Activated CD8-positive, alpha-beta memory T cell treated with anti-CD3 and anti-CD28 coated beads, Interleukin-2, amount 50 U/mL, for 1 hour (primary cell): ENCODE measurements around the gene DMBX1.
A peak's percentile ranks its signal among the peaks of the same experiment; 100 is the strongest.

Experiments used
- DNase-seq: peaks from one replicate; pipeline ENCODE4 v3.0.0-alpha.2; 2020; ENCODE audit errors: extremely low read depth

The DMBX1 gene

DNA sequence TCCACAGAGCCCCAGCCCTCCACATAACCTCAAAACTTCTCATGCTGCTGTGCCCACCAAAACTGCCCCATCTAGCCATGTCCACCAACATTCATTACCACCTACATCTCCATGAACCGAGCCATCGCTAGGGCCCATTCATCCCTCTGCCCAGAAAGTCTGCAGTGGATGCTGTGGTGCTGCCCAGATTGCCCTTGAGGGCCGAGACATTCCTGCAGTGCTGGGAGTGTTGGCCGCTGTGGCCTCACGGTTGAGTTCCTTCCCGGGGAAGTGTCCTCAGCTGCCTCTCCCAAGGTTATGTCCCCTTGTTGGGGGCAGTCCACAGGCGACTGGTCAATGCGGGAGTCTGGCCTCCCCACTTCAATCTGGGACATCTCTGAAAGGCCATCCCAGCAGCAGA, 30.3 kb upstream of the DMBX1 start:
- no peak for DNase-seq

DNA sequence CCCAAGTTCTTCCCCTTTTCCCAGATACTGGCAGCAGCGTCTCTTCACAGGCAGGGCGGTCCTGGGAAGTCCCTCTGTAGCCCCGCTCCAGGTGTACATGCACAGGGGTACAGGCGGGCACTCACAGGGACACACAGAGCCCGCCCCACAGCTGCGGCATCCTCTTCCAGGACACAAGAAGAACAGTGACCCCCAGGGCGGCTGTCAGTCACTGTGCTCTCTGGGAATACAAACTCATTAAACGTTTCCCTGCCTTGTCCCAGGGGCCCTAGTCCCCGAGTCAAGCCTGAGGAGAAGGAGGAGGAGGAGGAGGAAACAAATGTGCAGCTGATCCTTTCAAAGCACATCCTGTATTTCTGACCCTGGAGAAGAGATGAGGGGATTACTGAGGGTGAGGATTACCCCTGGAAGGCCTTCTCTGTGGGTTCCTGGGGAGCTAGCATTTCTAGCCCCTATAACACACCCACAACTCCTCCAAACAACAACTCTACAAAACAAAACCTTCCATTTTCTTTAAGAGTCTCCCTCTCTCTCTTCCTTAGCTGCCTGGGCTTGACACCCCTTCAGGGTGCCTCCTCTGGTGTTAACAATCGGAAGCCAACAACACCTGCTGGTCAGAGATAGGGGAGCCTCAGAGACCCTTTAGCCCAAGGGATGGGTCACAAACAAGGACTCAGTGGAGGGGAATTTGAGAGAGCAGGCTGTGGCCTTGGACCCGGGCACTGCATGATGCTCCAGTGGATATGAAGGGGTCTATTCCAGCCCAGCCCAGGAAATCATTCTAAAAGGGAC, 28.4 kb upstream of the DMBX1 start:
- DNase-seq: no peak

DNA sequence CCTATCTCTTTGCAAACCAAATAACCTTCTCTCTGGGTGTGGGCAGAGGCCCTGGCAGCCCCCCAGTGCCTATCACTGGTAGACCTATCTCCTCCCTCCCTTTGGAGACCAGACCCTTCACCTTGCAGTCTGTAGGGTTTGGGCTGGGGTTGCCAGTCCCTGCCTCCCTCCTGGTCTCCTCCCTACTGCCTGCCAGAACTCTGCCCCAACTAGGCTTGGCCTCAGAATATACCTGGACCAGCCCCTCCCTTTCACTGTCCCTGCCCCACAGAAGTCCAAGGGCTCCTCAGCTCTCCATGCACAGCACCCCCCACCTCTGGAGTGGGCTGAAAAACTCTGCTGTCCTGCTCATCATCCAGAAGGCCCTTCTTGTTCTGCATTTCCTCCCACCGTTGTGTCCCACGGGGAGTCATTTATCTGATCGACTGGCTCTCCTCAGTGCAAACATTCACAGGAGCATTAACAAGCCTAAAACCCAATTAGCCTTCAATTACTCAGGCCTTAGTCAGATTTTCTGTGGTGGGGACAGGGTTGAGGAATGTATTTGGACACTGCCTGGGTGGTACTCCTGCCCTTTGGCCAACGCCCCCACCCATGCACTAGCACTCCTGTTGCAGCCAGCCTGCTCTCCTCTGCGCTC, 27.7 kb upstream of the DMBX1 start:
- no peak for DNase-seq

DNA sequence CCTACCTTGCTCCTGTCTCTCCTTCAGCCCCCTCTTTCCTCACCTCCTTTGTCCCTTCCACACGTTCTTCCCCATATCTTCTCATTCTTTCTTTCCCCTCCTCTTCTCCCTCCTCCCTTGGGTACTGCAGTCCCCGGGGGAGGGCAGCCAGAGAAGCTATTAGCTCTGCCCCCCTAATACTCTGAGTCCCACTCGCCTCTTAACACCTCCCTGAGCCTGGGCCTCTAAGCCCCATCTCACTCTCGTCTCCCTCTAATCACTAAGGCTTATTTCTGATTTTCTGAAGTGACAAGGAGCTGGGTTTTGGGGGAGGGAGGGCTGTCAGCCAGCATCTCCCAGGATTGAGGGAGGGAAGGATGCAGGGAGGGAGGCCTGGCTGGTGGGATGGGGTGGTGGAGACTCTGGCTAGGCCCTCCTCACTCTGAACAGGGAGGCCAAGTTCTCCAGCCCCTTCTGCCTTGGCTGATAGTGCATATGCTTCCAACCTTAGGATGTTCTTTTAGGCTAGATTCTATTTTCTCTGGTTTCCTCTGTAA, 25.6 kb upstream of the DMBX1 start:
- DNase-seq: no peak

DNA sequence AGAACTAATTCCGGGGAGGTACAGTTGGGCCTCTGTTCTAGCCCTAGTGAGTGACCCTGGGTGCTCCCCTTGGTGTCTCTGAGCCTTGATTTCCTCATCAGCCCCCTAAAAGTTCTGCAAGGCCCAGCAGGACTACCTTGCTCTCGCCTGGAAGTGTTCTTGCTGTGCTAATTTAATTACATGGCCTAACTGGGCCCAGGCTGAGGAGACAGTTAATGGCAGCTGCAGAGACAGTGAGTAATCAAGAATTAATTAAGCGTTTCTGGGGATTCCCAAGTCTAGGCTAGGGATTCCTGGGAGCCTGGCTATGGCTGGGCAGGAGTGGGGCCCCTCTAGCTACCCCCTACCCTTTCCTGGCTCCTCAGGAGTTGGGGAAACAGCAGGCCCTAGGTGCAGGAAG, 24.7 kb upstream of the DMBX1 start:
- no peak for DNase-seq

DNA sequence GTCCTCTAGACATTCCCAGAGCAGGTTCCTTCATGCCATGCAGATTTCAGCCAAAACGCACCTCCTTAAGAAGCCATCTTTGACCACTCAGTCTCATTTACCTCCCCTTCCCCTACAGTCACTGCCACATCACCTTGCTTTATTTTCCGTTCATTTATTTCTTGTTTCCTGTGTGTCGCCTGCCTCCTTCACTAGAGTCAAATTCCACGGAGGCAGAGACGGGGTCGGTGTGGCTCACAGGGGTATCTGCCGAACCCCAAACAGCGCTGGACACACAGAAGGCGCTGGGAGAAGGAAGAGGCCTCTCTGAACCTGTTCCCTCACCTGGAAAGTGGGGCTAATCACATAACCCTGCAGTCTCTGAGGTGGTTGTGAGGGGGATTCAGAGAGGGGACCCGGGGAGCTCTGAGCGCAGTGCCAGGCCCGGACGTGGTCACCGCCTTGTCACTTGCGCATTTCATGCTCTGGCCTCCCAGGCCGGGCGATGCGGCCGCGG, 23.6 kb upstream of the DMBX1 start:
- no peak for DNase-seq

DNA sequence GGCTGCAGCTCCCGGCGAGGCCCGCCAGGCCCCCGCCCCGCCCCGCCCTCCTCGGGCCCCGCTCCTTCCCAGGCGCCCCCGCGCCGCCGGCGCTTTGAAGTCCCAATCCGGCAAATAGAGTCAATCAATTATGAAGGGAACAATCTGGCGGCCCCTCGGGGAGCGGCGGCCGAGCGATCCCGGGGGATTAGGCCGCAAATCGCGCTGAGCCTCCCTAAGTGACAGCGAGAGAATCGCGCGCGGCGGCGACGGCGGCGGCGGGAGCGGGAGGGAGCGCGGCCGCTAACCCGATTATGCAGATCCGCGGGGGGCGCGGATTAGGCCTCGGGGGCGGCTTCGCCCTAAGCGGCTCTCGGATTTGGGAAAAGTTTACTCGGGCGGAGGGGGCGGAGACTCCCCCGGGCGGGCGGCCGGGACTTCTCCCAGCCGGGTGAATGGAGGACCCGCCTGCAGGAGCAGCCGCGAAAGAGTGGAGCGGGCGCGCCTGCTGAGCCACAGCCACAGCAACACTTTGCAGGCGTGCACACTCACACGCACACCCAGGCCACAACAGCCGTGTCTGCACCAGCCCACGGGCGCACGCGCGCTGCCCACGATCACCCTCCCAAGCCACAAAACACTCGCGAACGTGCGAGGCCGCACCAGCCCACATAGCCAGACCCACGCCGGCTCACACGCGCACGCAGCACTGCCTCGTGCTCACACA, 23.0 kb upstream of the DMBX1 start:
- no peak for DNase-seq

DNA sequence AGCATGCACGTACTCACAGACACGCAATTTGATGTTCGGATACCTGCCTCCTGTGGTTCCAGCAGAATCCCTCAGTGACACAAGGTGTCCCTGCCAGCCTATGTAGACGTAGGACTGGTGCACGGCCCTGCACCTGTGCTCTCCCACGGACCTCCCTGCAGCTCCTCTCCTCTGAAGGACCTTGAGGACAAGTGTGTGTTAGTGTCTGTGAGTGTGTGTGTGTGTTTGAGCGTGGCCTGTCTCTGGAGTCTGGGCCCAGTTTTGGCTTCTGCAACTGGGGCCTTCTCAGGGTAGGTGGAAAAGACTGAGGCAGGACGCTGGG, 22.5 kb upstream of the DMBX1 start:
- DNase-seq: no peak

DNA sequence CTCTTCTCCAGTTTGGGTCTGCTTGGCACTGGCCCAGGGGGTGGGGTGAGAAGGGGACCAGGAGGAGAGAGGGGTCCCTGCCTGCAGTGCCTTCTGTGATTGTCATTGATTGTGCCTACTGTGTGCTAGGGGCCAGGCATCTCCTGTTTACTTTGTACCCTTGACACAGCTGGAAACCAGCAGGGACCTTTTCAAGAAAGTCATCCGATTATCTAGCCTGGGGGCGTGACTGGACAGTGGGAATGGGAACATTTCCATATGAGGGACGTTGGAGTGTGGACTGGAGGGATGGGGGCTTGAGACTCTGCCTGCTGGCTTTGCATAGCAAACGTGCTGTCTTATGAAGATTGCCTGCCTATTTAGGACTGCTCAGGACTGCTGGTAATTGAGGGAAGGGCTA, 19.8 kb upstream of the DMBX1 start:
- DNase-seq: no peak

DNA sequence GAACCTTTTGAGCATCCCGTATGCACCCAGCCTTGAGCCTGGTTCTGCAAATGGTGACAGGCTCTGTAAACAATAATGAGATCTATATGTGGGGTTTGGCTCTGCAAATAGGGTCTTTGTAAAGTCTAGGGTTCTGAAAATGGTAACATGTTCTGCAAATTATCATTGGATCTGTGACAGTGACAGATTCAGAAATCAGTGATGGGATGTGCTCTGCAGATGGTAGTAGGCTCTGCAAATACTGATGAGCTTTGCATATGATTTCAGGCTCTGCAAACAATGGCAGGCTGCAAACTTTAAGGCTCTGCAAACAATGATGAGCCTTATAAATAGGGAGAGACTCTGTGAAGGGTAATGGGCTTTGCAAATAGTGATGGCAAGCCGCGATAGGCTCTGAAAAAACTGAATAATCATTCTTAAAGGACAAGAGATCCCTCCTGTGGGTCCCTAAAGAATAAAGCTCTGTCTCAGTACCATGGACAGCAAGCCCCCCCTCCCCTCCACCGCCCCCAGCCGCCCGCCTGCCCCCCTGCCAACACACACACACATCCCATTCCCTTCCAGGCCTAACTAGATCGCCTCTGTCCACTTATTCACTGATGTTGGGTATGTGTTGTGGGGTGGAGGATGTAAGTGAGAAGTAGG, 17.7 kb upstream of the DMBX1 start:
- DNase-seq: no peak

DNA sequence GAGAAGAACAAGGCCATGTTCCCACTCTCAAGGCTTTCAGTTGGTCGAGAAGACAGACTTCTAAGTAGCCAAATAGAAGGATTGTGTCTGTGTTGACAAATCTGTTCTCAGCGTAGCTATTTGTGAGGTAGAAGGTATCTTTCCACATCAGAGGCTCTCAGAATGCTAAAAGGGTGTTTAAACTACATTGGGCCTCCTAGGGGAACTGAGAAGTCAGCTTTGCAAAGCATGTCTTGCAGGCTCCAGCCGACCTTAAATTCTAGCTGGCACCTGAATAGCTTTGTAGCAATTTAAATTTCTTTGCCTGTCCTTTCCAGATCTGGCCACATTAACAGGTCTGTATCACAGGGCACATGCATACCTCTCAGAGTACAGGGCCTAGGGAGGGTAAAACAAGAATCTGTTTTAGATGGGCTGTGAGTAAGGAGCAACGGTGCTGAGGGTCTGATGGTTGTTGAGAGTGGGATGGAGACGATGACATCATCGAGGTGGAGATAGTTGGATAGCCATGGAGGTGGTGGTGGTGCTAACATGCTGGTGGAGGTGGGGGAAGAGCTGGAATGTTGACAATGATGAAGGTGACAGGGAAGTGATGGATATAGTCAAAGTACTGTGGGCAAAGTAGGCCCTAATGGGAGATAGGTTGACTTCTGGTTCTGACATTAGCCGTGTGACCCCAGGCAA, 17.0 kb upstream of the DMBX1 start:
- no peak for DNase-seq

DNA sequence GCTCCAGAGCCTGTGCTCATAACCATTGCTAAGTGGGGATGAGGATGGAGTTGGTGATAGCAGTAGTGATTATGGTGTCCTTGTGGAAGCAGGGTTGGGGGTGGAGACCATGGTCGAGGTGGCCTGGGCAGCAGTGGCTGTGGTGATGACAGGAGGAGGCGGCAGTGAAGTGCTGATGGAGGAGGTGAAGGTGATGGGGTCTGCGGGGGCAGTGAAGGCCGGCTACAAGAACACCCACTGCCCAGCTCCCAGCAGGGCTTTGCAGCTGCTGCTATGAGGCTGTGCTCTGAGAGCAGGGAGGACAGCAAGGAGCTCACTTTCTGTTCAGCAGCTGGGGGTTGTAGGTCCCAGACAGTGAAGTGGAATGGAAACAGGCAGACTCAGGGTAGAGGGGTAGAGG, 15.6 kb upstream of the DMBX1 start:
- DNase-seq: no peak

DNA sequence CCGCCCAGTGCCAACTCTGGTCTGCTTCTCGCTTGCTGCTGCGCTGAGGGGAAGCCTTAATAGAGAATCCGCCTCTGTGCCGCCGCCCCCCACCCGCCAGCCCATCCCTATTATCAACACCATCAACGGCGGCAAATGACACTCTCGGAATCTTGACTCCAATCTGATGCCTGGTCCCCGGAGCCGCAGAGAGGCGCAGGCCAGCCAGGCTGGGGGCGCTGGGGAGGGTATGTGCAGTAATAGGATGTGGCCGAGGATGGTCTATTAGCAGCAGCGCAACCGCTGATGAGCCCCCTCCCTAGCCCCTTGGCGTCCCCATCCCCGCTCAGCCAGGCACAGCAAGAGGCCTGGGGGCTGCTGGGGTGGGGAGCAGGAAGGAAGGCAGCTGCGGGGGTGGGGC, 15.1 kb upstream of the DMBX1 start:
- DNase-seq: no peak

DNA sequence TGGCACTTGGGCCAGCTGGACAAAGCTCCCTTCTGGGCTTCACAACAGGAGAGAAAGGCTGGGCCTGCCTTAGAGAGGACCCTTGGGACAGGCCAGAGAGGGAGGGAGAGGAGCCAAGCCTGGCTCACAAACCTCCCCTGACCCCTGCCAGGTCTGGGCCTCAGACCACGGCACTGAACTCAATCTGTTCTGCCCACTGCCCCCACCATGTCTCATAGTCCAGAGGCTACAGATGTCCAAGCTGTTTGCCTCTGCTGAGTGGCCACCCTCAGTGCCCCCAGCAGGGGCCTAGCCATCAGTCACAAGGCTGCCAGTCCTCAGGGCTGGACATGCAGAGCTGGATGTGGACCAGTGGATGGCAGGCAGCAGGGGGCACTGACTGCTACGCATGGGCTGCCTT, 13.0 kb upstream of the DMBX1 start:
- DNase-seq: no peak

DNA sequence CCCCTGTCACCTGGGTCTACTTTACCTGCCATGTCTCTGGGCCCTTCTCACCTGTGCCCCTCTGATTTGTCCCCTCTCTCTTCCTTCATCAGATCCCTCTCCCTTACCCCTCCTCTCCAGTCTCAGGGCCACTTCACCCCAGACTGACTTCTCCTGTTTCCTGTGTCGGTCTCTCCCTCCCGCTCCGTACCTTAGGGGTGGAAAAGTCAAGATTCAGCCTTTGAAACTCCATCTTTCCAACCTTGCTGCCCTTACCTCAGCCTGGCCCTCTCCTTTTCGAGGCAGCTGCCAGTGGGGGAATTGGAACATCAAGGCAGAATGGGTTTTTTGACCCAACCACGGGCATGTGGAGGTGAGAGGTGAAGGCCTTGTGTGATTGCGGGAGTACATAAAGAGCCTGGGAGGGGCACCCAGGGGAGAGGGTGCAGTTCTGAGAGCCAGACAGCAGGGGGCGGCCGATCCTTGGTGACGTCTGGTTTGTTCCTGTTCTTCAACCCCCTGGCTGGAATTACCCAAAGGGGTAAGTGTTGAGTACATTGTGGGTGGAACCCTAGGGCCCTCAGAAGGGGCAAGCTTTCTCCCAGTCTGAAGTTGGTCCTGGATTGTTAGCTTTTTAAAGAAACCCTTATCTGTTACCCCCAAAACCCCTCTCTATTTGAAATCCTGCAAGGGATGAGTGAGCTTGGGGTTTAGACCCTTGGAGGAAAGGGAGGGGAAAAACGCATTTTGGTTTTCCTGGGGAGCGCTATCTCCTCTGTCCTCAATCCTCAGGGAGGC, 12.3 kb upstream of the DMBX1 start:
- DNase-seq: peak; percentile 12

DNA sequence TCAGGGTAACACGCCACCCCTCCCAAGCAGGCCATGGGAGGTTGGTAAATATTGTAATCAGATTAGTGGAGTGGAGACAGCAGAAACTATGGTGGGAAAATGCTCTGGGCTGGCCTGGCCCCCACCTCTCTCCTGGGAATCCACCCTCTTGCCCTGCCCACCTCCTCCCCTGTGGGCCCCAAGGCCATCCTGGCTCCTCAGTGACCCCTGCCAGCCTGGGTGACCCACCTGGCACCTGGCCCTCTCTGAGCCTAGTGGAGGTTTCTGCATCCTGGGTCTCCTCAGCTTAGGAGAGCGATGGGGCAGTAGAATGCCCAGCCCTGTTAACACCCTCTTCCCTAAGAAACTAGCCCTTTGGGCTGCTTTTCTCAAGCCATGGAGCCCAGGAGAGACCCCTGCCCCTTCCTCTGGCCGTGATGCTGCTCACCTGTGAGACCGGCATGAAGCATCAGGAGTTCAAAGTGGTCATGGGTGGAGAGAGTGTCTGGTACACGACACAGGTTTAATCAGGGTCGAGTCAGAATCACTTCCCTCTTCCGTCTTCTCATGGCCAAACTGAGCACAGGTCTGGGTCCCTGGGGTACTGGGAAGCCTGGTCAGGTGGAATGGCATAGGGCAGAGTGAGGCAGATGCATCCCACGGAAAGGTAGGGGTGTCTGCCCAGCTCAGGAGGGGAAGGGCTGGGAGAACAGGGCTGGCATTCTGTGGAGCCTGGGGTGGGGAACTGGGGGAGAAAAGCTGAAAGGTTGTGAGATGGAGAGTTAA, 10.7 kb upstream of the DMBX1 start:
- no peak for DNase-seq

DNA sequence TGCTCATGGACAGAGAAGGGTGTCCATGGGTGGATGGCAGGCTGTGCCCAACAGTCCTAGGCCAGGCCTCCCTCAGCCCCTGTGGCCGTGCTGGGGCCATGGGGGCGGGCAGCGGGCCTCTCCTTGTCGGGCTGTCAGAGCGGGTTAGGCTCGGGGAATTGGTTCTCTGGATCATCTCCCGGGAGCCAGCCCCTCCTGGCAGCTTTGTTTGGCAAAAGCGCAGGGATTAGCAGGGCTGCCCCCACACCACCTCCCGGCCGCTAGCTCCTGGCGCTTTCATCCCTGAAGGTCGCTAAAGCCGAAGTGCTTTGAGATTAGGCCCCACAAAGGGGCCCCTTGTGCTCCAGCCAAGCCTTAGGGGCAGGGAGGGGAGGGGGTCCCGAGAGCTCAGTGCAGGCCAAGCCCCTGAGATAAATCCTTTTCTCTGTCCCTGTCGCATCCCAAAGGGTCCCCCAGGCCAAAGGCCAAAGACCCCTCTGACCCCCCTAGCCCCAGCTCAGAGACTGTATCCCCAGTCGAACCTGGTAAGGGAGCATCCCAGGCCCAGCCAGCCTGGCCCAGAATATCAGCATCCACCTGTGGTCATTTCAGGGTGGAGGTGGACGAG, 9.8 kb upstream of the DMBX1 start:
- DNase-seq: no peak

DNA sequence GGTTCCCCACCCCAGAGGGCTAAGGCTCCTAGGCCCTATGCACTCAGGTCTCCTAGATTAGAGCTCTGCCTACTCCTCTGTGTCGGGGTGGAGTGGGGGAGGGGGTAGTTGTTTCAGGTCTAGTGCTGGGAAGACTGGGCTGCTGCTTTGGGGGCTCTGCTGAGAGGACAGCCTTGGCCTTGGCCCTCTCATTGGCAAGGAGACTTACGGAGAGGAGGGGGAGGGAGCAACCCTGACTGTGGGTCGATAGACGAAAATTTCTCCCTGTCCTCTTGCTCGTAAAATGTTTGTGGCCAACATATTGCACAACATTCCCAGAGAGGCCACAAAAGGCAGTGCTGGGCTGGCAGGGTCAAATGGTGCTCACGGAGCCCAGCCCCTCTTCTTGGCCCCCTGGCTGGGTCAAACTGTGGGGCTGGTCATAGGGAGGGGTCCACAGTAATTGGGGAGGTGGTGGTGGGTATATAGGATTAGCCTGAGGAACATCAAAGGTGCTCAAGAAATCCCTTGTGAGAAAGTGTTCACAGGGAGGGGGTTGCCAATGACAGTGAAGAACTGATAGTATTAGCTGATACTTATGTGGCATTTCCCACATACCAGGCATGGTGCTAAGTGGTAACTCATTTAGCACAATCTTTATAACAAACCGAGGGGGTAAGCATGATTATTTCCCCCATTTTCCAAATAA, 8.5 kb upstream of the DMBX1 start:
- no peak for DNase-seq

DNA sequence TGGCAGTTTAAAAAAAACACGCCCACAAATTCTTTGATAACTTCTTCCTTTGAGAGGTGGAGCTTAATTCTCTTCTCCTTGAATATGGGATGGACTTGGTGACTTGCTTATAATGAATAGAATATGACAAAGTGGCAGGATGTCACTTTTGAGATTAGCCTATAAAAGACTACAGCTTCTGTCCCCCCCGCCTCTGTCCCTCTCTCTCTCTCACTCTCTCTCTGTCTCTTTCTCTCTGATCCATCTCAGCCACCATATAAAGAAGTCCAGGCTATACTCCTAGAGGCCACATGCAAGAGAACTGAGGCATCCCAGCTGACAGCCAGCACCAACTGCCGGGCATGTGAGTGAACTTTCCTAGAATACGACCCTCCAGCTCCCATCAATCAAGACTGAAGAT, 7.7 kb upstream of the DMBX1 start:
- no peak for DNase-seq
